ENCODE measurements around the gene PAXX. TPM values are rescaled to one million over a fixed set of nuclear protein-coding genes. Genes with fewer than 3 reads are reported as not detected.

PAXX gene
- total RNA-seq, 4 donors from 2014 or later = 52.3 to 92.4 (median 63.0) TPM

DNA sequence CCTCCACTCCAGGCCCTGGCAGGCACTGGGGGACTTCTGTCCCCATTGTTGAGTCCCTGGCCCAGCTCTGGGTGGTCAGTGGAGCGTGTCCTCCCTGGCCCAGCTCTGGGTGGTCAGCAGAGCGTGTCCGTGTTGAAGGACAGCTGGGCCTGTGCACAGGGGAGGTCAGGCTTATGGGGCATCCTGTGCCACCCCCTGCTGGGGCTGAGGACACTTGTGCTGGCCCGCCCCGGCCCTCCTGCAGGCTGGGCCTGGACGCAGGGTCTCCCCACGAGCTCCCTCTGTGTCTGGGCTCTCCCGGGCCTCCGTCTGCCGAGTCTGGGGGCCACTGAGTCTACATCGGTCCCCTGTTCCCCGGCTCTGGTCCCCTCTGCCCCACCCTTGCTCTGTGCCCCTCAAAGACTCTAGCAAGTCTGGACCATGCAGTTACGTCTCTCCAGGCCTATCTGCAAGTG lies 15.6 kb downstream of the PAXX start:
- Histone ChIP-seq H3K4me1 (peaks cover 0 to 15% (median 0%) of the 10 kb centered on the region in 4 donors), H3K36me3 (peaks cover 0 to 34% (median 0%) of the 10 kb centered on the region in 3 donors), H3K27ac (no peak overlapping the region), H3K9me3 (no peaks in the 10 kb centered on the region), H3K27me3 (no peaks in the 10 kb centered on the region), H3K4me3 (no peak overlapping the region)
- no peak for TF ChIP-seq POLR2A (IDR thresholded peaks at IDR 0.05)
- TF ChIP-seq, protein P1, sequence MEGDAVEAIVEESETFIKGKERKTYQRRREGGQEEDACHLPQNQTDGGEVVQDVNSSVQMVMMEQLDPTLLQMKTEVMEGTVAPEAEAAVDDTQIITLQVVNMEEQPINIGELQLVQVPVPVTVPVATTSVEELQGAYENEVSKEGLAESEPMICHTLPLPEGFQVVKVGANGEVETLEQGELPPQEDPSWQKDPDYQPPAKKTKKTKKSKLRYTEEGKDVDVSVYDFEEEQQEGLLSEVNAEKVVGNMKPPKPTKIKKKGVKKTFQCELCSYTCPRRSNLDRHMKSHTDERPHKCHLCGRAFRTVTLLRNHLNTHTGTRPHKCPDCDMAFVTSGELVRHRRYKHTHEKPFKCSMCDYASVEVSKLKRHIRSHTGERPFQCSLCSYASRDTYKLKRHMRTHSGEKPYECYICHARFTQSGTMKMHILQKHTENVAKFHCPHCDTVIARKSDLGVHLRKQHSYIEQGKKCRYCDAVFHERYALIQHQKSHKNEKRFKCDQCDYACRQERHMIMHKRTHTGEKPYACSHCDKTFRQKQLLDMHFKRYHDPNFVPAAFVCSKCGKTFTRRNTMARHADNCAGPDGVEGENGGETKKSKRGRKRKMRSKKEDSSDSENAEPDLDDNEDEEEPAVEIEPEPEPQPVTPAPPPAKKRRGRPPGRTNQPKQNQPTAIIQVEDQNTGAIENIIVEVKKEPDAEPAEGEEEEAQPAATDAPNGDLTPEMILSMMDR (IDR thresholded peaks at IDR 0.05) = no peak
- no peak for DNase-seq

DNA sequence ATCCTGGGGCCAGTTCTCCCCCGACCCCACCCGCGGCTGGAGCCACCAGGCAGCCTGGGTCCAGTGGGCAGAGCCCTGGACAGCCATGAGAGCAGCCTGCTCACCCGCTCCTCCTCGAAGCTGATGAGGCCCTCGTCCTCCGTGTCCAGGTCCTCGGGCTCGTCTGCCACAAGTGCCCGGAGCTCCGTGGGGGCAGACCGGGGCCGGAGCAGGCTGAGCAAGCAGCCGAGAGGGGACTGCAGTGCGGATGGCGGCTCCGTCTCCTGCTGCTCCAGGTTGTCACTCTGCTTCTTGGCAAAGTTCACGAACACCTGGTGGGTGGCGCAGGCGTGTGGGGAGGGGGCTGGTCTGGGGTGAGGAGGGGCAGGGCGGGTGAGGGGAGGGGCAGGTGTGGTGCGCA lies 16.1 kb downstream of the PAXX start:
- no peaks in the 10 kb centered on the region for H3K27me3 ChIP-seq
- H3K9me3 ChIP-seq = no peaks in the 10 kb centered on the region
- peaks cover 0 to 34% (median 0%) of the 10 kb centered on the region in 3 donors for H3K36me3 ChIP-seq
- no peak overlapping the region for H3K27ac ChIP-seq
- no peak for DNase-seq
- TF ChIP-seq, protein P1 (IDR thresholded peaks at IDR 0.05) = no peak
- TF ChIP-seq POLR2A (IDR thresholded peaks at IDR 0.05) = no peak
- no peak overlapping the region for H3K4me3 ChIP-seq
- H3K4me1 ChIP-seq = peaks cover 0 to 15% (median 0%) of the 10 kb centered on the region in 4 donors

DNA sequence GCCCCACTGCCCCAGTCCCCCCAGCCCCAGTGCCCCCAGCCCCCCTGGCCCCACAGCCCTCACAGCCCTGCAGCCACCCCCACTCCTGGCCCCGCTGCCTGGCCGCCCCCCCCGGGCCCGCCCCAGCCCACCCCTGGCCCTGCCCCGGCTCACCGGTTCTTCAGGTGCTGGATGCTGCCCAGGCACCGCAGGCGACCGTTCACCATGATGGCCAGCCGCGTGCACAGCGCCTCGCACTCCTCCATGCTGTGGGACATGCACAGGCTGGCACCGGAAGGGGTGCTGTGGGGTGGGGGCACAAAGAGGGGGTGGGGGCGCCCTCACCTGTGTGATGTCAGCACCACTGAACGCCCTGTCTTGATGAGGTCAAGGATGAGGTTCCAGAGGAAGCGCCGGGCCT lies 17.0 kb downstream of the PAXX start:
- H3K27me3 ChIP-seq = no peaks in the 10 kb centered on the region
- peaks cover 0 to 34% (median 0%) of the 10 kb centered on the region in 3 donors for H3K36me3 ChIP-seq
- DNase-seq = no peak
- TF ChIP-seq, protein P1 (IDR thresholded peaks at IDR 0.05) = no peak
- no peak for TF ChIP-seq POLR2A (IDR thresholded peaks at IDR 0.05)
- H3K27ac ChIP-seq = no peak overlapping the region
- H3K4me3 ChIP-seq = no peak overlapping the region
- no peaks in the 10 kb centered on the region for H3K9me3 ChIP-seq
- H3K4me1 ChIP-seq = peaks cover 0 to 15% (median 0%) of the 10 kb centered on the region in 4 donors

DNA sequence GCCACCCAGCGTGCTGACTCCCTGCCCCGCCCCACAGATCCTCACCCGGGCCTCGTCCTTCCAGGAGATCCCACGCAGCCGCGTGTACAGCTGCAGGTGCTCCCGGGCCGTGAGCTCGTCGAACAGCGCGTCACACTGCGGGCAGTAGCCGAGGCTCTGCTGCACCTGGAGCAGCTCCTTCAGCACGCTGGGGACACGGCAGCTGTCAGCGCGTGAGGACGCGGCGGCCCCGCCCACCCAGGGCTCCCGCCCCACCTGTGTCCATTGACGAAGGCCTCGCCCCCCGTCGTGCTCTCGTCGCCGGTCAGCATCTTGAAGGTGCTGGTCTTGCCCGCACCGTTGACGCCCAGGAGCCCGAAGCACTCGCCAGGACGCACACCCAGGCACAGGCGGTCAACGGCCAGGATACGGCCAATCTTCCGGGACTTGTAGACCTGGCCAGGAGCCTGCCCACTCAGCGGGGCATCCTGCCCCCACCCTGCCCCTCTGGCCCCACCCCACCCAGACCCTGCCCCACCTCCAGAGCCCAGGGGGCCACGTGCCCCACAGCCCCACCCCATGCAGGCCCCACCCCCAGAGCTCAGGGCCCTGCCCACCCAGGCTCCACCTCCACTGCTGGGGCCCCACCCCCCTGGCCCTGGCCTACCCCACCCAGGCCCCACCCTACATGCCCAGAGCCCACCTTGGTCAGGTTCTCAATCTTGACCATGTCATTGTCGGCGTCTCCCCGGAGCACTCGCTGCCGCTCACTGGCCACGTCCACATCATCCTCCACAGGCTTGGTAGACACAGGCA lies 17.9 kb downstream of the PAXX start:
- Histone ChIP-seq H3K9me3 (no peaks in the 10 kb centered on the region), H3K36me3 (peaks cover 0 to 39% (median 0%) of the 10 kb centered on the region in 3 donors), H3K27ac (no peak overlapping the region), H3K4me3 (no peak overlapping the region), H3K4me1 (peaks cover 0 to 15% (median 0%) of the 10 kb centered on the region in 4 donors), H3K27me3 (no peaks in the 10 kb centered on the region)
- DNase-seq = no peak
- TF ChIP-seq, protein P1 (IDR thresholded peaks at IDR 0.05) = no peak
- no peak for TF ChIP-seq POLR2A (IDR thresholded peaks at IDR 0.05)

DNA sequence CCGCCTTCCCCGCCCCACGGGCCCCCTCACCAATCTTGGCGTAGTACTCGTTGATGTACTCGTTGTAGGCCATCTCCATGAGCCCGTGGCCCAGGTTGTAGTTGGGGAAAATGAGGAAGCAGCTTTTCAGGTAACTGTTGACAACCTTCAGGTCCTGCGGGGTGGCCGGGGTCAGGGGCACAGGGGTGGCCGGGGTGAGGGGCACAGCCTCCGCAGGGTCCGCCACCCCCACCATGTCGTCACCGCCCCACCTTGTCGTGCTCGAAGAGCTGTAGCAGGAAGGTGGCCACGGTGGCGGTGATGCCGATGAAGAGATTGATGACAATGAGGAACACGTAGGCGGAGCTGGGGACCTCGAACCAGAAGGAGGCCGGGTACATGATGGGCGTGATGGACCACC lies 18.9 kb downstream of the PAXX start:
- Histone ChIP-seq H3K36me3 (peaks cover 0 to 50% (median 0%) of the 10 kb centered on the region in 3 donors), H3K27me3 (no peaks in the 10 kb centered on the region), H3K4me1 (peaks cover 0 to 15% (median 0%) of the 10 kb centered on the region in 4 donors), H3K4me3 (no peak overlapping the region), H3K9me3 (no peaks in the 10 kb centered on the region), H3K27ac (no peak overlapping the region)
- no peak for DNase-seq
- TF ChIP-seq POLR2A (IDR thresholded peaks at IDR 0.05) = no peak
- TF ChIP-seq, protein P1 (IDR thresholded peaks at IDR 0.05) = no peak

All from Peyer's patch (tissue), 4 donors.